ENCODE measurements around the gene TXN2.
A peak's percentile ranks its signal among the peaks of the same experiment; 100 is the strongest.

The TXN2 gene

GRCh38 chr22:36445158-36445668, 36.2 kb downstream of the TXN2 start:
- no peak overlapping the region for H3K4me3 ChIP-seq (ENCODE audit: low read length)
- no peak for TF ChIP-seq CTCF (conservative IDR thresholded peaks at IDR 0.05; ENCODE audit: low read depth, low read length)
- DNase-seq (ENCODE audit: low read depth): peak; percentile 26

DNA sequence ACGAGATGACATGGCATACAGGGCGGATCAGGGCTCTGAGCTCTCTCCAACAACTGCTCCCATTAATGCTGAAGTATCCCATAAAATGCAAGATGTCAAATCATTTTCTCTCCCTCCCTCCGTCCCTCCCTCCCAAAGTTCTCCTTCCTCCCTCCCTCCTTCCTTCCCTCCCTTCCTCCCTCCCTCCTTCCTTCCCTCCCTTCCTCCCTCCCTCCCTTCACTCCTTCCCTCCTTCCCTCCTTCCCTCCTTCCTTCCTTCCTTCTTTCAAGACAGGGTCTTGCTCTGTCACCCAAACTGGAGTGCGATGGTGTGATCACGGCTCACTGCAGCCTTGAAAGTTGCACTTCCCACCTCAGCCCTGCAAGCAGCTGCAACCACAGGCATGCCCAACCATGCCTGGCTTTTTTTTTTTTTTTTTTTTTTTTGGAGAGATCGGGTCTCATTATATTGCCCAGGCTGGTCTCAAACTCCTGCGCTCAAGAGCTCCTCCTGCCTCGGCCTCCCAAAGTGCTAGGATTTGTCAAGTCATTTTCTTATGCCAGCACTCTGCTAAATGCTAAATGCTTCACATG, 38.2 kb downstream of the TXN2 start:
- H3K4me3 ChIP-seq (ENCODE audit: low read length): no peak overlapping the region
- no peak for DNase-seq (ENCODE audit: low read depth)
- no peak for TF ChIP-seq CTCF (conservative IDR thresholded peaks at IDR 0.05; ENCODE audit: low read depth, low read length)

DNA sequence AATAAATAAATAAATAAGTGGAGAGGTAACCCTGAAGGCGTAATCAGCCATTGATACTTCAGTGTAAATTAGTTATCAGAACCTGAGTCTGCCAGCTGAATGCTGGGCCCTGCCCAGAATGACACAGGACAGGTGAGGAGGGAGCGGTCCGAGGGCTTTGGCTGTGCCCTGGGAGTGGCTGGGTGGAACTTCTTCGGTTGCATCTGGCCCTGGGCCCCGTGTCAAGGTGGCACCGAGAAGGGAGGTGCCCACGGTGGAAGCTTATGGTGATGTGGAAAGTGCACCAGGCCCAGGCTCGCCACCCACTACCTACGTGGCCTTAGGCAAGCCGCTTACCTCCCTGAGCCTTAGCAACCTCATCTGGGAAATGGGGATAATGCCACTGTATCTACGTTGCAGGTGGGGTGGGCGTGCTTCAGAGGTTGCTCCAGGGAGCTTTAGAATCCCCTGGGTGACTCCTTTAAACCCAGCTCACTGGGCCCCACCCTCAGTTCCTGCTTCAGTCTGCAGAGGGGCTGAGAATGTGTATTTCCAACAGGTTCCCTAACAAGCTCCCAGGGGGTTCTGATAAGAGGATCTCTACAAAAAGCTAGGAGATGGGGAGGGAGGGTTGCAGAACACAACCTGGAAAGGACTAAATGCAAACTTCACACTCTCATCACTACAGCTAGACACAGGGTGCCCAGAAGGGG, 38.8 kb downstream of the TXN2 start:
- no peak for TF ChIP-seq CTCF (conservative IDR thresholded peaks at IDR 0.05; ENCODE audit: low read depth, low read length)

DNA sequence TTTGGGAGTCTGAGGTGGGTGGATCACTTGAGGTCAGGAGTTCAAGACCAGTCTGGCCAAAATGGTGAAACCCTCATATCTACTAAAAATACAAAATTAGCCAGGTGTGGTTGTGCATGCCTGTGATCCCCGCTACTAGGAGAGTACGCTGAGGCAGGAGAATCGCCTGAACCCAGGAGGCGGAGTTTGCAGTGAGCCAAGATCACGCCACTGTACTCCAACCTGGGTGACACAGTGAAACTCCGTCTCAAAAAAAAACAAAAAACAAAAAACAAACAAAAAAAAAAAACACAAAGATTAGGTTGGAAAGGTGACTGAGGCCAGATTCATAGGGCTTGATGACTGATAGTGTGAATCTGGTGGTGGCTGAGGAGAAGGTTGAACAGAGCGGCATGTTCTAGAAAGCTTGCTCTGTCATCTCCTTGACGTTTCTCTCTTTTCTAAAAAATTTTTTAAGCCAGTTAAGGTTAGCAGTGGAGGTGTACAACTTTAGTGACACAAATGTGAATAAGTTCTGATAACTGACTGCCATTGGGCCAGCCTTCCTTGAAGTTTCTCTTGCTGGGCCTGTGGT, 40.9 kb downstream of the TXN2 start:
- DNase-seq (ENCODE audit: low read depth): no peak
- TF ChIP-seq CTCF (conservative IDR thresholded peaks at IDR 0.05; ENCODE audit: low read depth, low read length): no peak
- no peak overlapping the region for H3K4me3 ChIP-seq (ENCODE audit: low read length)

More for the DNA sequence above, 38.8 kb downstream of the TXN2 start:
- no peak overlapping the region for H3K4me3 ChIP-seq (ENCODE audit: low read length)
- no peak for DNase-seq (ENCODE audit: low read depth)

DNA sequence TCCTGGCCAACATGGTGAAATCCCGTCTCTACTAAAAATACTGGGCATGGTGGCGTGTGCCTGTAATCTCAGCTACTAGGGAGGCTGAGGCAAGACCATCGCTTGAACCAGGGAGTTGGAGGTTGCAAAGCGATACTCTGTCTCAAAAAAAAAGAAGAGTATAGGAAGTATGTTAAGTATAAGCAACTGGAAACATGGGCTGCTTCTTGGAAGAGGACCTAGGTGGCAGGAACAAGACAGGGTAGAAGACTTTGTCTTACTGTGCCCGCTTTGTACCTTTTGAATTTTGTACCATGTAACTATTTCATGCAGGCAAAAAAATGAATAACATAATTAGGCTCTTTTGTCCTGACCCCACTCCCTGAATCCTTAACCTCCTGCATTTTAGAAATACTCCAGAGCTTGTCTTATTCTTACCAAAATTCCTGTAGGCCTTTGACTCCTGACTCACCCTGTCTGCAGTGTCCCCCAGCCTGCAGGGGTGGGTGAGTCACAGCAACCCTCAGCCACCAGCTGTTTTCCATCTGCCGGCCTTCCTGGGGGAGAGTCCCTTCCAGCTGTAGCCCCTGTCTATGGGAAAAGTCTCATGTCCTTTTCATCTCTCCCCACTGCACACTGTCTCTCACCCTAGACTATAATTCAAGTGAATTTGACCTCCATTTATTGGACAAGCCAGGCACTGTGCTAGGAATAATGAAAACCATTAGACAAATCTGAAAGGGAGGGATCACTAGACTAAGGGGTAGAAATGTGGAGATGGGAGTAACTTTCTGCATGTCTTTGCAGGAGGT, 41.8 kb downstream of the TXN2 start:
- no peak for TF ChIP-seq CTCF (conservative IDR thresholded peaks at IDR 0.05; ENCODE audit: low read depth, low read length)
- no peak overlapping the region for H3K4me3 ChIP-seq (ENCODE audit: low read length)
- DNase-seq (ENCODE audit: low read depth): peak; percentile 21

DNA sequence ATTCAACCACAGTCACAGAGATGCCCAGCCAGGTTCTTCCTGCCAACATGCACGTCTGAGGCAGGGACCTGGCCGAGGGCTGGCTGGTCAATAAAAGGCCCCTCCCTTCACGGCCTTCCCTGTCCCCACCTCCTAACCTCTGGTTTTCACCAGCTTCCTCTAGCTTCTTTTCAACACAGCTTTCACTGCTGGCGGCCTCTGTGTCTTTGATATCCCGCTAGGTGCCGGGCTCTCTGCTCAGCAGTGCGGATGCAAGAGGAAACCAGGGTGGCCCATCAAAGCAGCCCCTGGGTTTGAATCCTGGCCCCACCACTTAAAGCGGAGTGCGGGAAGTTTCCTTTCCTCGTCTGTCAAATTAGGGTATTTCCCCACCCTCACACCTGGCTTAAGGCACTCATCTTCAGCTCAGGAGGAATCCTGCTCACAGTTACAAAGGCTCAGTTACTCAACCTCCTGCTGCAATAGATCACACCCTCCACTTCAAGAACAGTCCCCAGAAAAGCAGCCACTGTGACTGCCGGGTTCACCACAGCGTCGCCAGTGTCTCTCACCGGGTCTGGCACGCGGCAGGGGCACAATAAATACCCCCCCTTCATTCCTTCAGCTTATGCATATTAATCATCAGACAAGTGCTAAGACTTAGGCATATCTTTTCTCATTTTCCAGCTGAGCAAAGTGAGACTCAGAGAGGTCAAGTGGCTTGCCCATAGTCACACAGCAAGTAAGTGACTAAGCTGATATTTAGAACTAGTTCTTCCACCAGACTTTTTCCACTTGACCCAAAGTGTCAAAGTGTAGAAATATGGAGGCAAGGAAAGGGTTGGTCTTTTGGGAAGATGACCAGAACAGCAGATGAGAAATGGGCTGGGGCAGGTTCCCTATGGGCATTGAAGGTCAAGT, 45.7 kb downstream of the TXN2 start:
- DNase-seq (ENCODE audit: low read depth): no peak
- no peak for TF ChIP-seq CTCF (conservative IDR thresholded peaks at IDR 0.05; ENCODE audit: low read depth, low read length)
- no peak overlapping the region for H3K4me3 ChIP-seq (ENCODE audit: low read length)
